Liver (tissue), 9 donors: ENCODE data around the gene ZNF543. TPM values are rescaled to one million over a fixed set of nuclear protein-coding genes. Genes with fewer than 3 reads are reported as not detected.

Source experiments
- DNase-seq: peaks from one replicate; pipeline ENCODE4 v3.0.0-alpha.2; 2017; ENCODE audit warnings: low spot score
- H3K27ac ChIP-seq, 2 donors: one replicate each; pipeline ENCODE4 v1.7.0; 2013; ENCODE audit warnings: inconsistent platforms in 2 of 2, low read length in 2 of 2, control low read depth in 1 of 2, low read depth in 1 of 2, mild to moderate bottlenecking in 1 of 2
- H3K27me3 ChIP-seq, 4 donors: one replicate each; pipeline versions ENCODE4 v1.6.1 to v1.7.0; 2013; ENCODE audit warnings: low read length in 3 of 4, inconsistent platforms in 1 of 4, mild to moderate bottlenecking in 1 of 4, moderate library complexity in 1 of 4; ENCODE audit not compliant: control insufficient read depth in 4 of 4, insufficient read depth in 4 of 4
- H3K36me3 ChIP-seq, 4 donors: one replicate each; pipeline versions ENCODE4 v1.6.1 to v1.7.0; 2013; ENCODE audit warnings: low read length in 3 of 4, mild to moderate bottlenecking in 3 of 4, low read depth in 1 of 4, moderate library complexity in 1 of 4; ENCODE audit not compliant: control insufficient read depth in 4 of 4, insufficient read depth in 3 of 4
- H3K4me1 ChIP-seq, 4 donors: one replicate each; pipeline versions ENCODE4 v1.6.1 to v1.7.0; 2013; ENCODE audit warnings: low read length in 3 of 4, mild to moderate bottlenecking in 3 of 4, moderate library complexity in 1 of 4; ENCODE audit not compliant: control insufficient read depth in 4 of 4, insufficient read depth in 4 of 4
- H3K4me3 ChIP-seq, 3 donors: one replicate each; pipeline versions ENCODE4 v1.6.1 to v1.7.0; 2013; ENCODE audit warnings: low read length in 3 of 3, control low read depth in 1 of 3, low read depth in 1 of 3, mild to moderate bottlenecking in 1 of 3
- H3K9ac ChIP-seq, 2 donors: one replicate each; pipeline ENCODE4 v1.7.0; 2013; ENCODE audit warnings: low read length in 2 of 2, mild to moderate bottlenecking in 2 of 2, moderate library complexity in 2 of 2, control low read depth in 1 of 2, low read depth in 1 of 2
- H3K9me3 ChIP-seq, 4 donors: one replicate each; pipeline versions ENCODE4 v1.6.1 to v1.7.0; 2013; ENCODE audit warnings: low read length in 3 of 4; ENCODE audit not compliant: control insufficient read depth in 4 of 4
- CTCF ChIP-seq: fragments of 150-350 bp; IDR thresholded peaks from 2 replicates; pipeline ENCODE4 v1.5.1; 2017; ENCODE audit warnings: improper control_type of control experiment, low read depth, low read length; ENCODE audit not compliant: missing input control
- FOXA2 ChIP-seq: IDR thresholded peaks from 2 replicates; pipeline ENCODE4 v1.6.1; 2016; ENCODE audit warnings: antibody characterized with exemption
- HNF4A ChIP-seq, 2 donors: conservative IDR thresholded peaks; 2 replicates each; pipeline ENCODE4 v1.6.1; 2016; ENCODE audit warnings: antibody characterized with exemption in 2 of 2, mild to moderate bottlenecking in 2 of 2
- HNF4G ChIP-seq: IDR thresholded peaks from 2 replicates; pipeline ENCODE4 v1.6.1; 2016; ENCODE audit warnings: antibody characterized with exemption
- NR2F2 ChIP-seq: IDR thresholded peaks from 2 replicates; pipeline ENCODE4 v1.6.1; 2016; ENCODE audit warnings: antibody characterized with exemption
- RAD21 ChIP-seq, 2 donors: IDR thresholded peaks; 2 replicates each; pipeline ENCODE4 v1.6.1; 2016; ENCODE audit warnings: antibody characterized with exemption in 2 of 2, mild to moderate bottlenecking in 2 of 2
- YY1 ChIP-seq: IDR thresholded peaks from 2 replicates; pipeline ENCODE4 v1.6.1; 2016; ENCODE audit warnings: antibody characterized with exemption, mild to moderate bottlenecking
- ZBTB33 ChIP-seq: IDR thresholded peaks from 2 replicates; pipeline ENCODE4 v1.6.1; 2016; ENCODE audit warnings: antibody characterized with exemption
- WGBS: extraction: QIAGEN DNeasy Blood & Tissue Kit; methylation state at CpG from one replicate; pipeline ENCODE4 v1.1.7; 2013; 5-methylcytosine and 5-hydroxymethylcytosine counted together
- polyA plus RNA-seq, 2 donors: library from polyadenylated mRNA; stranded (reverse) in 1 of 2; unstranded in 1 of 2; fragments of 200-250 nt in 1 of 2; fragments of >200 nt in 1 of 2; fragmentation: Nextera tagmentation in 1 of 2; extraction: Ambion mirVana in 1 of 2; gene quantifications; one replicate each; pipeline versions ENCODE4 v1.2.1 to v1.2.3, GENCODE V29; 2013 to 2015
- total RNA-seq, 2 donors: library from RNA; depleted of rRNA; stranded (reverse); fragments of >200 nt; gene quantifications; one replicate each; pipeline ENCODE4 v1.2.3, GENCODE V29; 2014
- TF ChIP-seq, protein P1 (sequence below): IDR thresholded peaks from 2 replicates; pipeline ENCODE4 v1.6.1; 2016; ENCODE audit warnings: antibody characterized with exemption
- TF ChIP-seq, protein P2 (sequence below): IDR thresholded peaks from 2 replicates; pipeline ENCODE4 v1.6.1; 2016; ENCODE audit warnings: antibody characterized with exemption
- donor health status: healthy.
- donor health status: healthy.
- donor health status: healthy.
- donor health status: healthy.
- donor health status: healthy.

The ZNF543 gene
- total and polyA plus RNA-seq, 4 donors, result 0.38 to 8.4 (median 2.2) TPM

- 76% methylated on average over 2 of the region's 2 CpGs for WGBS
- no peaks in the 10 kb centered on the region for H3K4me1 ChIP-seq
Observed at GRCh38 chr19:57310792-57311191, 9.5 kb upstream of the ZNF543 start.

GRCh38 chr19:57314146-57314545 lies 6.1 kb upstream of the ZNF543 start:
- DNase-seq, result no peak
- no peak overlapping the region for H3K27ac ChIP-seq
- no peak for TF ChIP-seq ZBTB33
- no peak for TF ChIP-seq YY1
- no peak for TF ChIP-seq HNF4A (conservative IDR thresholded peaks at IDR 0.05)
- no peak for TF ChIP-seq RAD21 (IDR thresholded peaks at IDR 0.05)
- TF ChIP-seq FOXA2, result no peak
- TF ChIP-seq HNF4G, result no peak
- TF ChIP-seq CTCF, result no peak
- TF ChIP-seq, protein P1, sequence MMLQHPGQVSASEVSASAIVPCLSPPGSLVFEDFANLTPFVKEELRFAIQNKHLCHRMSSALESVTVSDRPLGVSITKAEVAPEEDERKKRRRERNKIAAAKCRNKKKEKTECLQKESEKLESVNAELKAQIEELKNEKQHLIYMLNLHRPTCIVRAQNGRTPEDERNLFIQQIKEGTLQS, result no peak
- TF ChIP-seq, protein P2, sequence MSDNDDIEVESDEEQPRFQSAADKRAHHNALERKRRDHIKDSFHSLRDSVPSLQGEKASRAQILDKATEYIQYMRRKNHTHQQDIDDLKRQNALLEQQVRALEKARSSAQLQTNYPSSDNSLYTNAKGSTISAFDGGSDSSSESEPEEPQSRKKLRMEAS, result no peak
- no peak overlapping the region for H3K4me3 ChIP-seq
- H3K27me3 ChIP-seq, result no peaks in the 10 kb centered on the region
- peaks cover 0 to 11% (median 10%) of the 10 kb centered on the region in 4 donors for H3K9me3 ChIP-seq
- H3K36me3 ChIP-seq, result no peaks in the 10 kb centered on the region
- no peak overlapping the region for H3K9ac ChIP-seq
- WGBS, result 51% methylated on average over 4 of the region's 4 CpGs
- no peaks in the 10 kb centered on the region for H3K4me1 ChIP-seq

More at GRCh38 chr19:57310792-57311191, 9.5 kb upstream of the ZNF543 start:
- no peak for DNase-seq
- H3K9ac ChIP-seq, result no peak overlapping the region
- H3K27me3 ChIP-seq, result no peaks in the 10 kb centered on the region
- H3K27ac ChIP-seq, result no peak overlapping the region
- no peaks in the 10 kb centered on the region for H3K36me3 ChIP-seq
- H3K9me3 ChIP-seq, result peaks cover 5 to 17% (median 14%) of the 10 kb centered on the region in 4 donors
- no peak for TF ChIP-seq ZBTB33
- H3K4me3 ChIP-seq, result peak overlapping the region in 1 of 3 donors; percentile 30

- peaks cover 0 to 11% (median 10%) of the 10 kb centered on the region in 4 donors for H3K9me3 ChIP-seq
- H3K27me3 ChIP-seq, result no peaks in the 10 kb centered on the region
- no peak overlapping the region for H3K9ac ChIP-seq
- DNase-seq, result no peak
- H3K4me1 ChIP-seq, result peaks cover 2 to 18% (median 13%) of the 10 kb centered on the region in 4 donors
- no peak for TF ChIP-seq NR2F2
- H3K36me3 ChIP-seq, result no peaks in the 10 kb centered on the region
- WGBS, result 16% methylated on average over 29 of the region's 29 CpGs
- no peak overlapping the region for H3K27ac ChIP-seq
- no peak overlapping the region for H3K4me3 ChIP-seq
Observed at GRCh38 chr19:57317503-57317902, 2.8 kb upstream of the ZNF543 start.
